DLD1 (cell line): ENCODE measurements around the gene ZNF618.

ENCODE experiments used
- in situ Hi-C: cut with HindIII; loops from 2 replicates; pipeline ENCODE4 v1.10.0; 2017; ENCODE audit warnings: low sequenced_read_pairs

The ZNF618 gene

DNA sequence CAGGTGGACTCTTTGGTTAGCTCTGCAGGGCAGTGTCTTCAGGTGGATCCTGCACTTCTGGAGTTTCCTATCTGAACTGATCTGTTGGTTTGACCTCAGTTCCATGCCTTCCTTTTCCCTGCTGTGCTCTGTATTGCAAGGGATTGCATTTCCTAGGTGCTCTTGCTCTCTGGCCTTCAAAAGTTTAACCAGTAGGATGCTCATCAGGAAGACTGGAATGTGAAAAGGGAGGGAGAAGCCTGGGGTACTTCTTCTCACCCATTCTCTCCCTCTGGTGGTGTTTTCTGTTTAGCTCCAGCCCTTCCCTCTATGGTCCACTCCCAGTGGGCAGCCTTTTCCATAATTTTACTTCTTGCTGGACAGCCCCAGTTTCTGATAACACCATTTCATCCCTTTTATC lies 78.5 kb downstream of the ZNF618 start:
- in situ Hi-C loops, result no loop called here

GRCh38 chr9:113955076-113955752 lies 79.1 kb downstream of the ZNF618 start:
- in situ Hi-C loops, result no loop called here

DNA sequence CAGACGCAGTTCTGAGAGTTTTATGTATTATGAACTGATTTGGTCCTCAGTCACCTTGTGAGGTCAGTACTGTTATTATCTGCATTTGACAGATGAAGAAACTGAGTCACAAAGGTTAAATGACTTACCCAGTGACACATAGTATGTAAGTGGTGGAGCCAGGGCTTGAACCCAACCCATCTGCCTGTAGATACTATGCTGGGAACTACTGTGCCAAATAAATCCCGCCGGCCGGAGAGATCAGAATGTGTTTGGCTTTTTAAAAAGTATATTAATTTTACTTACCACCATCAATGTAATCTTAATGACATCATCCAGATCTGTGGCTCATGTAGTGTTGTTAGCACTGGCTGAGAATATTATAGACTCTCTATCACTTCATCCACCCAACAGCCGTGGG lies 80.8 kb downstream of the ZNF618 start:
- in situ Hi-C loops, result no loop called here

DNA sequence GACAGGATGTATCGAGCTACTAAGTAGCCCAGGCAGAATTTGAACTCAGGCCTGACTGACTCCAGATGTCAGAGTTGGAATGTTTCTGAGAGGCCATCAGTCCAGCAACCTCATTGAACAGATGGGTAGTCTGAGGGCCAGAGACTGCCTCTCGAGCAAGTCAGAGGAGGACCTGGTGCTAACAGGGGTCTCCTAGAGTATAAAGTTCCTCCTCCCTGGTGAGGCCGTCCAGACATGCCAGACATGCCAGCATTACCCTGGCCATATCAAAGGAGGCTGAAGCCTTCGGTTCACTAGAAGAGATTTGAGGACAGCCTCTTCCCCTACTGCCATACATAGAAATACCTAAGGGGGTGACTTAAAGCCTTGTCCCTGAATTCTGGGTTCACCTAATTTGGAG lies 81.2 kb downstream of the ZNF618 start:
- in situ Hi-C loops, result no loop called here

- in situ Hi-C loops, result no loop called here
These were observed 81.8 kb downstream of the ZNF618 start for GRCh38 chr9:113957821-113958341.

GRCh38 chr9:113958556-113958955 lies 82.4 kb downstream of the ZNF618 start:
- in situ Hi-C loops, result no loop called here

- in situ Hi-C loops, result no loop called here
These were observed 84.7 kb downstream of the ZNF618 start for GRCh38 chr9:113960768-113961167.

DNA sequence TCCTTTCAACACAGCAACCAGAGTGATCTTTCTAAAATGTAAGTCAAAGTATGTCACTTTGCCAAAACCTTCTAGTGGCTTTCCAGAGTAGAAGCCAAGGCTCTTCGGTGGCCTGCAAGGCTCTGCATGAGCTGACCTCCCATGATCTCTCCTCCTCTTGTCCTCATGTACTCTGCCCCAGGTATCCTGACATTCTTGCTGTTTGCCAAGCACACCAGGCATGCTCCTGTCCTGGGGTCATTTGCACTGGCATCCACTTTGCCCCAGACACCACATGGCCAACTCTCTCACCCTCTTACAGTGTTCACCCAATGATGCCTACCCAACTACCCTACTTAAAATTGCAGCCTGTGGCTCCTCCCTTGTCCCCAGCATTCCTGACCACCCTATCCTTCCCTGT lies 86.3 kb downstream of the ZNF618 start:
- in situ Hi-C loops, result no loop called here

GRCh38 chr9:113963017-113963620 lies 87.0 kb downstream of the ZNF618 start:
- in situ Hi-C loops, result no loop called here

DNA sequence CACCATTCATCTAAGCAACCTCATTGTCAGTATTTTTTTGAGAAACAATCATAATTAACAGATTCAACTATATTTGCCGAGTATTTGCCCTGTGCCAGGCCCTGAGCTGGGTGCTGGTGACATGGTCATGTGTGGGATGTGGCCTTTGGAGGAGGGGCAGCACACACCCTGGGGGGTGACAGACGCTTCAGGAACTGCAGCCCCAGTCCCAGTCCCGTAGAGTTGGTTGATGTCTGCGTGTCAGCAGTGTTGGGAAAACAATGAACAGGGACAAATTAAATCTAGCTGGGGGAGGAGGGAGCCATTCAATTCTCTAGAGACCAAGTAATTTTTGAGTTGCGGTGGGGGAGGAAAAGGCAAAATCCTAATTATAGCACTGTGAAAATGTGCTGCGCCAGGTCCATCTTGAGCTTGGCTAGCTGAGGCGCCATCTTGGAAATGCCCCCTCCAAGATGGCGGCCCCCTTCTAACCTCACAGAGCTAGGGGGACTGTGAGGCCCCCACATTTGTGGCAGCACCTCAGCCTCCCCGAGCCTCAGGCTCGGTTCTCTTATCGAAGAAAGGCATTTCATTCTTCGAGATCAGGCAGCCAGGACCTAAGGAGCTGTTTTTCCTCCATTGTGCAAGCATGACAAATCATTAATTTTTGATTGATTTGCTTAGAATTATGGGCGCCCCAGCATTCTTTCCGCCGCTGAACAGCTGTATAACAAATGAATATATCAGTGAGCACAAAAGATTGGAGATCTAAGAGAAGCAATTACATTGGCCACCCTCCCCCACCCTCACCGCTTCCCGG lies 87.8 kb downstream of the ZNF618 start:
- in situ Hi-C loops, result no loop called here

DNA sequence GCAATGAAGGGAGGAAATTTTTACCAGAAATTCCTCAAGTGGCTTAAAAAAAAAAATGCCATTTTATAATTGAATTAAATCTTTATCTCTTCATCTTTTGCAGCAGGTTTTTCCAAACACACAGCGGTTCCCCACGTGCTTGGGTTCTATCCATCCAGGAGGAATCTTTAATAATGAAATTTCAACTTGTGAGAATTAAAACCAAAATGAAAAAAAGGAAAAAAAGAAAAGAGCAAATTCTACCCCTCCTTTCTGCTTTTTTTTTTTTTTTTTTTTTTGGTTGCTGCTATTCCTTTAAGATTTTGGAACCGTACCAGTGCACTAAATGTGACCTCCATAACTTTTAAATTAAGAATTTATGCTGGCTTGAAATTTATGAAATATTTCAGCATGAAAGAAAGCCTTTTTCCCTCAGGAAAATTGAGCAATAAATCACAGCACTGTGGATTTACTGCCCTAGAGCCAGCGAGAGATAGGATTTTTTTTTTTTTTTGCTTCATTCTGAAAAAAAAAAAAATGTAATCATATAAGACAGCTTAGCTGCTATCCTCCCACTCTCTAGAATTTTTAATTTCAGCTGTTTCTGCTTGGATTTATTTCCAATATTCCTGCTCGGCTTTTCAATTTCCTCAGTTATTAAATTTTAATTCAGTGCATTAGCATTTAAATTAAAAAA lies 88.5 kb downstream of the ZNF618 start:
- in situ Hi-C loops, result no loop called here

- in situ Hi-C loops, result no loop called here
These were observed 90.3 kb downstream of the ZNF618 start for GRCh38 chr9:113966394-113966793.

DNA sequence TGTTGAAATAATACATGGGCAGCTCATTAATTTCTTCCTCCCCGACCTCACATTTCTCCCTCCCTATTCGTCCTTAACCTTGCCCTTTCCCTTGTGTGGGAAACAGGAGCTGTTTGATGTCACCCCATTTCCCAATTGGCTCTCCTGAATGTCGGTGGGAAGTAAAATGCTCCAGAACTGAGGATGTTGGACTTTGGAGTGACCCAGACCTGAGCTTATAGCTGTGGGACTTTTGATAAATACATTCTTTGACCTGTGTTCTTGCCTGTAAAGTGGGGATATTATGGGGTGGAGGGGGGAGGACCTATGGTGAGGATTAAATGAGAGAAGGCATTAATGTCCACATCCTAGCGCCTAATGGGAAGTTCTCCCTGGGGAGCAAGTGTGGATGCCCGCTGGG lies 91.3 kb downstream of the ZNF618 start:
- in situ Hi-C loops, result no loop called here

GRCh38 chr9:113969343-113969742 lies 93.2 kb downstream of the ZNF618 start:
- in situ Hi-C loops, result no loop called here

DNA sequence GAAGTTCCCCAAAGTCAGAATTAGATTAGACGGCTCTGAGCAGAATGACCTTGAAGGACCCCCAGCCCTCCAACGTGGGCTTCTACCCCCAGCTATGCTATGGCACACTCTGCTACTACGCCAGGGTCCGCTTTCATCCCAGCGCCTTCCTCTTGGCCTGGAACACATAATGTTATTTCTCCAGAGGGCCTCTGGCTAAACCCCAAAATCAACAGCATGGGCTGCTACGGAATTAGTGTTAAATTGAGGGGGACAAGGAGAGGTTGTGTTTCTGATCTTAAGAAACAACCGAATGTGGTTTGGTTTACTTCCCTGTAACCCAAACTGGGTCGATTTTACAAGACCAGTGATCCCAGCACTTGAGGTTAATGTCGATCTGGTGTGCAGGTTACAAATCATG lies 97.1 kb downstream of the ZNF618 start:
- in situ Hi-C loops, result no loop called here

DNA sequence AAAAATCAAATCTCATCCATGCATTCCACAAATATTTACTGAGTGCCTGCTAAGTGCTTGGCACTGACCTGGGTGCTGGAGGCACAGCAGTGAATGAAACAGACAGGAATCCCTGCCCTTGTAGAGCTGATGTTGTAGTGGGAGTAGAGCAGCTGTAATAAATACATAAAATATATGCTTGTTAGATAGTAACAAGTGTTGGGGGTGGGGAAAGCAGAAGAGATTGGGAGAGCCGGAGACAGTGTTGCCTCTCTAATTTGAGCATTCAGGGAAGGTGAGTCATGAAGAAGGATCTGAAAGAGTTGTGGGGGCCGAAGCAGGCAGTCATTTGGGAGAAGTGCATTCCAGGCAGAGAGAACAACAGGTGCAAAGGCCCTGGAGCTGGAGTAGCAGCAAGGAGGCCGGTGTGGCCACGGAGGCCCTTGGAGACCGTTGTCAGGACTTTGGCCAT lies 97.9 kb downstream of the ZNF618 start:
- in situ Hi-C loops, result no loop called here

DNA sequence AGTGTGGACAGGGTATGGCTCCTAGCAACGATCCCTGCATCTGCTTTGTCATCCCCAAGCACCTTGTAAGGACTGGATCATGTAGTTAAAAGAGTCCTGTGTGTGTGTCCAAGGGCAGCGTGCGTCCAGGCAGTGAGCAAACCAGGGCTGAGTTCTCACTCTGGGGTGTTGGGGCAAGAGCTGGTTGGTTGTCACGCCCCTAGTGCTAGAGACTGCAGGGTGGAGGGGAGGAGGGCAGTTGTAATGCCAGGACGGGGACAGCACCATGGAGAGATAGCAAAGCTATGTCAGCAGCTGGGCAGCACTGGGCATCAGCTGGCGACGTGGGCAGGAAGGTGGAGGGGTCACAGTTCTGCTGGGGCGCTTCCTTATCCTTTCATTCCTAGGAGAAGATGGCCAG lies 100.8 kb downstream of the ZNF618 start:
- in situ Hi-C loops, result no loop called here

GRCh38 chr9:113978725-113979342 lies 102.7 kb downstream of the ZNF618 start:
- in situ Hi-C loops, result no loop called here

DNA sequence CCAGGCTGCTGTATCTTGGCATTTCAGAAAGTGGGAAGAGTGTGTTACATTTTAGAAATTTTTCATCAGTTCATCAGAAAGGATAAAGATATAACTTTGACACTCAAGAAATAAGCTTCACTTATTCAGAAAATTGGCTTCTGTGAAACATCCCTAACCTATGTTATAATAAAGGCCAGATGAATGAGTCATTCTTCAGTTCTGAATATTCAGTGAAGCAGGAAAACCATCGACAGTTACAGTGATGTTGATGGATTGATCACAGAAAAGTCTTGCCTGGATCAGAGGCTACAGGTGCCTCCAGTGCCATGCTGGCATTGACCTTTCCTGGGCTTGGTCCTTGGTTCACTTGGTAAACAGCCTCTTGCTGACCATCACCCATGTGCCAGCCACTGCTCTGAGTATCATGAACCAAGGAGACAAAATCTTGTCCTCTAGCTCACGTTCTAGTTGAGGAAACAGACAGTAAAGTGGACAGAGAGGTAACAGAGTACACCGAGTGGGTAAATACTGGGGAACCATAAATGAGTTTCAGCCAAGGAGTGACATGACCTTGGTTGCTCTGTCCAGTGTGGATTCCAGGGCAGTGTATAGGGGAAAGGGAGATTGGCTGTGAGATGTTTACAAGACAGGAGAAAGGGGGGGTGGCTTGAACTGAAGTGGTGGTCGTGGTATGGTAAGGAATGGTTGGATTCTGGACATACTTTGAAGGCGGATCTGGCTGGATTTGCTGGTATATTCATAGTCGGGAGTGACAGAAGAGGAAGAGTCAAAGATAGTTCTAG lies 103.4 kb downstream of the ZNF618 start:
- in situ Hi-C loops, result no loop called here
